Body of pancreas (tissue), 4 donors: Measurements from ENCODE around the gene PCED1A. TPM values are rescaled to one million over a fixed set of nuclear protein-coding genes. Genes with fewer than 3 reads are reported as not detected.

Experiments
- ATAC-seq: fragments of 150-250 bp; one replicate; pipeline ENCODE4 v1.9.1; 2016
- DNase-seq, 4 donors: peaks; one replicate each; pipeline ENCODE4 v3.0.0-alpha.2; 2019
- H3K27ac ChIP-seq, 4 donors: fragments of 200-600 bp; sonication (generic); 1 replicate in 3 of 4; 2 replicates in 1 of 4; pipeline versions ENCODE4 v1.5.1 to v1.6.1; 2016 to 2019; ENCODE audit warnings: mild to moderate bottlenecking in 1 of 4, mixed read lengths in 1 of 4, moderate library complexity in 1 of 4
- H3K27me3 ChIP-seq, 2 donors: fragments of 200-600 bp; sonication (generic); one replicate each; pipeline ENCODE4 v1.6.0; 2016; ENCODE audit warnings: mild to moderate bottlenecking in 1 of 2
- H3K36me3 ChIP-seq, 2 donors: fragments of 200-600 bp; sonication (generic); replicated peaks in 1 of 2; 2 replicates each; pipeline ENCODE4 v1.5.1; 2016; ENCODE audit warnings: low read depth in 2 of 2; ENCODE audit not compliant: insufficient read depth in 1 of 2
- H3K4me1 ChIP-seq: fragments of 200-600 bp; sonication (generic); one replicate; pipeline ENCODE4 v1.6.0; 2016
- H3K4me3 ChIP-seq, 2 donors: fragments of 200-600 bp; sonication (generic); 1 replicate in 1 of 2; 2 replicates in 1 of 2; pipeline ENCODE4 v1.5.1; 2016 to 2019
- H3K9me3 ChIP-seq, 3 donors: fragments of 200-600 bp; sonication (generic); 1 replicate in 2 of 3; 2 replicates in 1 of 3; pipeline ENCODE4 v1.5.1; 2016
- POLR2A ChIP-seq, 3 donors: fragments of 450-650 bp; IDR thresholded peaks; one replicate each; pipeline ENCODE4 v1.6.1; 2016; ENCODE audit warnings: antibody characterized with exemption in 3 of 3, mild to moderate bottlenecking in 2 of 3
- WGBS, 2 donors: methylation state at CpG; one replicate each; pipeline ENCODE4 v1.1.5; 2017; 5-methylcytosine and 5-hydroxymethylcytosine counted together
- intact Hi-C: fragments of 100-400 bp; cut with DNase I; formaldehyde crosslinking; loops from one replicate; pipeline ENCODE4 v1.15.1; 2023
- total RNA-seq, 2 donors: library from RNA; depleted of rRNA; stranded (reverse); fragments of >200 nt; gene quantifications; one replicate each; pipeline ENCODE4 v1.1.0, GENCODE V29; 2016
- TF ChIP-seq, protein P1 (sequence below), 7 experiments: fragments of 450-650 bp in 4 of 7; fragments of 200-600 bp in 3 of 7; sonication (generic) in 3 of 7; IDR thresholded peaks; one replicate each; pipeline ENCODE4 v1.5.1; 2016 to 2019; ENCODE audit warnings: antibody characterized with exemption in 7 of 7

The PCED1A gene
- total RNA-seq, 2 donors from 2014 or later = 26.5 to 48.1 TPM

DNA sequence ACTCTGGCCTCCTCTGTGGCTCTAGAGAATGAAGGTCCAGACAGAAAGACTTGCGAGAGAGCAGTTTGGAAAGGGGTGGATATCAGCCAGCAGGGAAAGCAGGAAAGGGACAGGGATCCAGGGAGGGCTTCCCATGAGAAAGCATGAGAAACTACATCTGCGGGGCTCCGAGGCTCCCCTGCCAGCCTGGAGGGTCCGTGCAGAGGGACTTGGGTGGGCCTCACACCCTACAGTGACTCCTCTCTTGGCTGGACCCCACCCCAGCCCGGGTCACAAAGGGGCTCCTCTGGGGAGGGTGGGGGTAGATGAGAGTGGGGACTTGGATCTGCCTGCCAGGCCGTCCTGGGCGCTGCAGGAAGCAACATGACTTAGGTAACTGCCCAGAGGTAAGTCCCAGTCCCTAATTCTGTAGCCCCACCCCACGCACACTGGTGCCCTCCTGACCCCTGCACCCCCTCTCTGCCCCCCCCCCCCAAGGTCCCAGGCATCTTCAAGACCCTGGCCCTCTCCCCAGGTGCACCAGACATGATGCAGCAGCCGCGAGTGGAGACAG is 24.3 kb downstream of the PCED1A start, which contains the start of gene TMEM239:
Gene TMEM239, plus strand, starts transcription at position 335 of the 553 bp plus-strand sequence. Its CDS starts 191 bp downstream, at position 526.
- Histone ChIP-seq H3K27ac (no peak within 1 kb of the TSS), H3K27me3 (peaks cover 0 to 9% of the 10 kb centered on the region in 2 donors), H3K36me3 (no peaks in the 10 kb centered on the region), H3K4me1 (peaks cover 3% of the 10 kb centered on the region), H3K9me3 (no peaks in the 10 kb centered on the region), H3K4me3 (no peak within 1 kb of the TSS)
- WGBS, 2 donors = 58 to 61% methylated on average over 3 to 10 of the region's 10 CpGs
- intact Hi-C loops = no loop called here
- TF ChIP-seq, protein P1, sequence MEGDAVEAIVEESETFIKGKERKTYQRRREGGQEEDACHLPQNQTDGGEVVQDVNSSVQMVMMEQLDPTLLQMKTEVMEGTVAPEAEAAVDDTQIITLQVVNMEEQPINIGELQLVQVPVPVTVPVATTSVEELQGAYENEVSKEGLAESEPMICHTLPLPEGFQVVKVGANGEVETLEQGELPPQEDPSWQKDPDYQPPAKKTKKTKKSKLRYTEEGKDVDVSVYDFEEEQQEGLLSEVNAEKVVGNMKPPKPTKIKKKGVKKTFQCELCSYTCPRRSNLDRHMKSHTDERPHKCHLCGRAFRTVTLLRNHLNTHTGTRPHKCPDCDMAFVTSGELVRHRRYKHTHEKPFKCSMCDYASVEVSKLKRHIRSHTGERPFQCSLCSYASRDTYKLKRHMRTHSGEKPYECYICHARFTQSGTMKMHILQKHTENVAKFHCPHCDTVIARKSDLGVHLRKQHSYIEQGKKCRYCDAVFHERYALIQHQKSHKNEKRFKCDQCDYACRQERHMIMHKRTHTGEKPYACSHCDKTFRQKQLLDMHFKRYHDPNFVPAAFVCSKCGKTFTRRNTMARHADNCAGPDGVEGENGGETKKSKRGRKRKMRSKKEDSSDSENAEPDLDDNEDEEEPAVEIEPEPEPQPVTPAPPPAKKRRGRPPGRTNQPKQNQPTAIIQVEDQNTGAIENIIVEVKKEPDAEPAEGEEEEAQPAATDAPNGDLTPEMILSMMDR (IDR thresholded peaks at IDR 0.05) = no peak
- no peak for TF ChIP-seq POLR2A (IDR thresholded peaks at IDR 0.05)
- DNase-seq (no peak), ATAC-seq (no peak)

DNA sequence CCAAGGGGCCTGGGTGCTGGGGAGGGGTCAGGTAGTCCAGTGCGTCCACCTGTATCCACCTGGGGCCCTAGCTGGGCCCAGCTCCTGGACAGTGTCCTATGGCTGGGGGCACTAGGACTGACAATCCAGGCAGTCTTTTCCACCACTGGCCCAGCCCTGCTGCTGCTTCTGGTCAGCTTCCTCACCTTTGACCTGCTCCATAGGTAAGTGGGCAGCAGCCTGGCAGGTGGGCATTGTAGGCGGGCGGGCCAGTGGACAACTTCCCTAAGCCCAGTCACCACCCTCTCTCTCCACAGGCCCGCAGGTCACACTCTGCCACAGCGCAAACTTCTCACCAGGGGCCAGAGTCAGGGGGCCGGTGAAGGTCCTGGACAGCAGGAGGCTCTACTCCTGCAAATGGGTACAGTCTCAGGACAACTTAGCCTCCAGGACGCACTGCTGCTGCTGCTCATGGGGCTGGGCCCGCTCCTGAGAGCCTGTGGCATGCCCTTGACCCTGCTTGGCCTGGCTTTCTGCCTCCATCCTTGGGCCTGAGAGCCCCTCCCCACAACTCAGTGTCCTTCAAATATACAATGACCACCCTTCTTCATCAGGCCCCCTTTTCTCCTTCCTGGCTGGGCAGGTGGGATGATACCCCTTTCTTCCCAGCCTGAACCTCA is 25.1 kb downstream of the PCED1A start:
- intact Hi-C loops = no loop called here
- H3K27me3 ChIP-seq = peaks cover 0 to 2% of the 10 kb centered on the region in 2 donors
- DNase-seq = no peak
- no peak overlapping the region for H3K4me3 ChIP-seq
- H3K9me3 ChIP-seq = no peaks in the 10 kb centered on the region
- H3K36me3 ChIP-seq = no peaks in the 10 kb centered on the region
- no peaks in the 10 kb centered on the region for H3K4me1 ChIP-seq
- 88 to 93% methylated on average over 7 to 8 of the region's 8 CpGs for WGBS, 2 donors
- TF ChIP-seq, protein P1 (IDR thresholded peaks at IDR 0.05) = no peak
- TF ChIP-seq POLR2A (IDR thresholded peaks at IDR 0.05) = no peak
- no peak overlapping the region for H3K27ac ChIP-seq
- ATAC-seq = no peak

DNA sequence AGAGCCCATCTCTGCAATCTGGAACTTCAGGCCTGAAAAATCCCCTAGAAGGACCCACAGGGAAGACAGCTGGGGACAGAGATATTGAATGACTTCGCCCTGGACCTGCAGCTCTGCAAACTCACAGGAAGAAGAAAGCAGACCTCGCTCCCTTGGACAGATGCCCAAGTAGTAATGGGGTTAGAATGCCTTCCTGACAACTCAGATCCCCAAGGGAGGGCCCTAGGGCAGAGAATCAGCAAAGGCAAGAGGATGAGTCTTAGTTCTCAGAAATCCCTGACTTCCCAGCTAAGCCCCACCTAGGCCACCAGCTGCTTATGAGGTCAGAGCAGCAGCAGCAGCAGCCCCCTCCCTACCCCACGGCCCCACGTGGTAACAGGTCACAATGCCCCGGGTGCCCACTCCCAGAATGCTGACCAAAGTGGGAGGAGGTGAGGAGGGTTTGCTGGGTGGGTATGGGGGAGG is 25.8 kb downstream of the PCED1A start, which contains the start of gene C20orf141:
Gene C20orf141, plus strand, starts transcription at position 401 of the 465 bp plus-strand sequence. CDS start 198 bp downstream, outside the sequence.
- no peak within 1 kb of the TSS for H3K27ac ChIP-seq
- no peaks in the 10 kb centered on the region for H3K9me3 ChIP-seq
- no peaks in the 10 kb centered on the region for H3K4me1 ChIP-seq
- TF ChIP-seq, protein P1 (IDR thresholded peaks at IDR 0.05) = no peak
- TF ChIP-seq POLR2A (IDR thresholded peaks at IDR 0.05) = no peak
- no peaks in the 10 kb centered on the region for H3K36me3 ChIP-seq
- WGBS, 2 donors = 41% methylated on average over 5 of the region's 5 CpGs; no CpG with 5 or more reads in 1 of the 2 donors
- peak; percentile 50 for ATAC-seq
- H3K4me3 ChIP-seq = no peak within 1 kb of the TSS
- DNase-seq = peak in 3 of 4 donors; percentile 34 to 67 (median 47)
- intact Hi-C loops = no loop called here
- H3K27me3 ChIP-seq = no peaks in the 10 kb centered on the region

DNA sequence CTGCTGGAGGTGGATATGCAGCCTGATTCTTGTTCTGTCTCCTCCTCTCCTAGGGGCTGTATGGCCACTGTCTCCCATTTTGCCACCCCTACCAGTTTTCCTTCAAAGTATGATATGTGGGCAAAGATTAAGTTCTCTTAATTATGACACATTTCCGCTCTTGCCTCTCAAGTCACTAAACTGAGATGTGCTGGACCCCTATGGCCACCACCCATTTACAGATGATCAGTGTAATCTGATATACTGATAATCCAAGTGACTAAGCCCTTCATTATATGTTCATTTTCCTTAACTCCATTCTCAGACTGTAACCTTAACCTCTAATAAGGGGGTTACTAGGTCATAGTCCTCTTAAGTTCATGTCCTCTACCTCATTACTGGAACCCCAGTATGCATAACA is 26.4 kb downstream of the PCED1A start:
- TF ChIP-seq POLR2A (IDR thresholded peaks at IDR 0.05) = no peak
- TF ChIP-seq, protein P1 (IDR thresholded peaks at IDR 0.05) = no peak
- ATAC-seq (no peak), DNase-seq (no peak)
- no peak overlapping the region for H3K4me3 ChIP-seq
- H3K4me1 ChIP-seq = no peaks in the 10 kb centered on the region
- 93 to 100% methylated on average over 1 of the region's 1 CpG for WGBS, 2 donors
- no peaks in the 10 kb centered on the region for H3K27me3 ChIP-seq
- intact Hi-C loops = no loop called here
- no peaks in the 10 kb centered on the region for H3K9me3 ChIP-seq
- H3K27ac ChIP-seq = no peak overlapping the region
- H3K36me3 ChIP-seq = no peaks in the 10 kb centered on the region
